ENCODE results near the gene KCTD16. TPM values are rescaled to one million over a fixed set of nuclear protein-coding genes. Genes with fewer than 3 reads are reported as not detected.
A peak's percentile ranks its signal among the peaks of the same experiment; 100 is the strongest.

KCTD16 gene
- polyA plus RNA-seq, 1 of the 3 experiments (the other 2 are of a cell fraction) = 0.03 TPM

GRCh38 chr5:144166696-144167095, 4.0 kb upstream of the KCTD16 start:
- H3K4me1 ChIP-seq (ENCODE audit: control insufficient read depth in 1 of 2, insufficient read depth in 2 of 2, low read depth in 1 of 2, low read length in 1 of 2) = peaks cover 7 to 11% of the 10 kb centered on the region in 2 experiments; a peak in 3 of 4 replicates
- H3K27ac ChIP-seq (ENCODE audit: low read depth in 2 of 2, low read length in 1 of 2) = no peak overlapping the region
- H2AFZ ChIP-seq (ENCODE audit: low read depth) = no peak overlapping the region
- no peak overlapping the region for H3K4me2 ChIP-seq
- no peak overlapping the region for H3K4me3 ChIP-seq (ENCODE audit: low read depth in 2 of 2, low read length in 1 of 2)
- peaks cover 66 to 75% of the 10 kb centered on the region in 2 experiments for H3K36me3 ChIP-seq (replicated peaks in 1 of 2; ENCODE audit: control insufficient read depth in 1 of 2, insufficient read depth in 2 of 2, low read length in 1 of 2)
- no peaks in the 10 kb centered on the region for H4K20me1 ChIP-seq (ENCODE audit: insufficient read depth)
- H3K9me2 ChIP-seq = no peaks in the 10 kb centered on the region
- no peaks in the 10 kb centered on the region for H3K9me3 ChIP-seq
- no peaks in the 10 kb centered on the region for H3K27me3 ChIP-seq (ENCODE audit: insufficient read depth)
- 86% methylated on average over 1 of the region's 1 CpG for WGBS (ENCODE audit: low lambda C conversion rate)
- CTCF ChIA-PET = no interaction called here
- H3K9ac ChIP-seq = no peak overlapping the region
- POLR2A ChIA-PET = no interaction called here
- H3F3A ChIP-seq (replicated peaks; ENCODE audit: insufficient read depth) = peaks cover 17% of the 10 kb centered on the region
- TF ChIP-seq GABPA (IDR thresholded peaks at IDR 0.05; ENCODE audit: low read depth) = no peak
- TF ChIP-seq ELF1 (IDR thresholded peaks at IDR 0.05) = no peak
- TF ChIP-seq GATA2 (CRISPR knock-in tag; IDR thresholded peaks at IDR 0.05) = no peak
- TF ChIP-seq USF2 (IDR thresholded peaks at IDR 0.05; ENCODE audit: borderline replicate concordance, low read depth, low read length) = no peak
- TF ChIP-seq YY1 (IDR thresholded peaks at IDR 0.05; ENCODE audit: low read depth) = no peak
- no peak for TF ChIP-seq TCF12 (IDR thresholded peaks at IDR 0.05)
- no peak for TF ChIP-seq NFIC (IDR thresholded peaks at IDR 0.05; ENCODE audit: borderline replicate concordance)
- no peak for TF ChIP-seq MEF2A (IDR thresholded peaks at IDR 0.05; ENCODE audit: borderline replicate concordance, low read depth)
- no peak for TF ChIP-seq MXI1 (IDR thresholded peaks at IDR 0.05; ENCODE audit: low read depth, low read length)
- TF ChIP-seq SIN3A (IDR thresholded peaks at IDR 0.05; ENCODE audit: borderline replicate concordance, low read depth, low read length) = no peak
- TF ChIP-seq CTCF (IDR thresholded peaks at IDR 0.05) = no peak
- peaks cover 64% of the 10 kb centered on the region for H3K79me2 ChIP-seq (ENCODE audit: insufficient read depth)
- no peak for DNase-seq

- H3K4me2 ChIP-seq = peak overlapping the region; percentile 81
- no peak overlapping the region for H2AFZ ChIP-seq (ENCODE audit: low read depth)
- no peaks in the 10 kb centered on the region for H3K27me3 ChIP-seq (ENCODE audit: insufficient read depth)
- H3K27ac ChIP-seq (ENCODE audit: low read depth in 2 of 2, low read length in 1 of 2) = no peak overlapping the region
- no peak overlapping the region for H3K9ac ChIP-seq
- H3K4me1 ChIP-seq (ENCODE audit: control insufficient read depth in 1 of 2, insufficient read depth in 2 of 2, low read depth in 1 of 2, low read length in 1 of 2) = peaks cover 5 to 11% of the 10 kb centered on the region in 2 experiments; a peak in 3 of 4 replicates
- DNase-seq = no peak
- WGBS (ENCODE audit: low lambda C conversion rate) = 89% methylated on average over 3 of the region's 3 CpGs
- H3K9me2 ChIP-seq = no peaks in the 10 kb centered on the region
- no peaks in the 10 kb centered on the region for H4K20me1 ChIP-seq (ENCODE audit: insufficient read depth)
- no peaks in the 10 kb centered on the region for H3K9me3 ChIP-seq
- H3K79me2 ChIP-seq (ENCODE audit: insufficient read depth) = peaks cover 56% of the 10 kb centered on the region
- H3F3A ChIP-seq (replicated peaks; ENCODE audit: insufficient read depth) = peaks cover 12% of the 10 kb centered on the region
- ChIA-PET POLR2A (no interaction called here), CTCF (no interaction called here)
- peaks cover 53 to 62% of the 10 kb centered on the region in 2 experiments for H3K36me3 ChIP-seq (replicated peaks in 1 of 2; ENCODE audit: control insufficient read depth in 1 of 2, insufficient read depth in 2 of 2, low read length in 1 of 2)
- no peak overlapping the region; a peak in 1 of 4 replicates for H3K4me3 ChIP-seq (ENCODE audit: low read depth in 2 of 2, low read length in 1 of 2)
- TF ChIP-seq CTCF (IDR thresholded peaks at IDR 0.05) (no peak), MAX (IDR thresholded peaks at IDR 0.05; ENCODE audit: low read depth) (no peak), RFX5 (IDR thresholded peaks at IDR 0.05; ENCODE audit: low read length) (no peak), ELF1 (IDR thresholded peaks at IDR 0.05) (no peak), USF1 (IDR thresholded peaks at IDR 0.05; ENCODE audit: borderline replicate concordance, low read depth) (no peak), GABPA (IDR thresholded peaks at IDR 0.05; ENCODE audit: low read depth) (no peak), TAF1 (IDR thresholded peaks at IDR 0.05; ENCODE audit: borderline replicate concordance, low read depth, low read length) (no peak), IRF3 (IDR thresholded peaks at IDR 0.05; ENCODE audit: low read depth, low read length) (no peak), ZBTB33 (IDR thresholded peaks at IDR 0.05; ENCODE audit: borderline replicate concordance, low read depth) (no peak), RCOR1 (IDR thresholded peaks at IDR 0.05; ENCODE audit: low read length) (no peak), NRF1 (IDR thresholded peaks at IDR 0.05; ENCODE audit: low read depth, low read length) (no peak)
These were observed 2.7 kb upstream of the KCTD16 start for GRCh38 chr5:144167998-144168397.

All from SK-N-SH (cell line).